GM18498 (cell line): ENCODE data around the gene TPCN1.

Experiments used
- ATAC-seq: cut with Tn5 transposase; IDR thresholded peaks from one replicate; pipeline ENCODE4 v1.9.1; 2021; ENCODE audit warnings: mild to moderate bottlenecking, moderate library complexity; ENCODE audit not compliant: unreplicated experiment

Gene TPCN1

DNA sequence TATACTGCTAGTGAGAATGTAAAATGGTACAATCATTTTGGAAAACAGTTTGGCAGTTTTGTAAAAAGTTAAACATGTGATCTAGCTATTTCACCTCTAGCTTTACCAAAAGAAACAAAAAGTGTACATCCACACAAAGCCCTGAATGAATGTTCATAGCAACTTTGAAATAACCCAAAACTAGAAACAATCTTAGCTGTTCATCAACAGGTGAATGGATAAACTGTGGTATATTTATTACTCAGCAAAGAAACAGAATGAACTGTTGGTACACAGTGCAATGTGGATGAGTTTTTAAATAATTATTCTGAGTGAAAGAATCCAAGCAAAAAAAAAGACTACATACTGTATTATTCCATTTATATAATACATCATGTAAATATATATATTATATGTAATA lies 36.3 kb downstream of the TPCN1 start:
- no peak for ATAC-seq

DNA sequence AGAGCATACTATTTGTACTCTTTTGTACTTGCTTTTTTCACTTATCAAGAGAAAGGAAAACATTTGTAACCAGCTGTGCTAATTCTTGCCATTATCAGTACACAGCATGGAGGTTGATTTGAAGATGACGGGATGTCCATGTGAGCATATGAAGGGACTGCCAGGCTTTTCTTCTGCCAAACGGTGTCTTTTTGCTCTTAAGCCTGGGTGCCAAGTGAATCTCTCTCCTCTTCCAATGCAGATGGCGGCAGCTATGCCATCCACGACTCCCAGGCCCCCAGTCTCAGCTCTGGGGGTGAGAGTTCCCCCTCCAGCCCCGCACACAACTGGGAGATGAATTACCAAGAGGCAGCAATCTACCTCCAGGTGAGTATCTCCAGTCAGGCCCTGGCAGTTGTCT lies 38.9 kb downstream of the TPCN1 start:
- no peak for ATAC-seq

DNA sequence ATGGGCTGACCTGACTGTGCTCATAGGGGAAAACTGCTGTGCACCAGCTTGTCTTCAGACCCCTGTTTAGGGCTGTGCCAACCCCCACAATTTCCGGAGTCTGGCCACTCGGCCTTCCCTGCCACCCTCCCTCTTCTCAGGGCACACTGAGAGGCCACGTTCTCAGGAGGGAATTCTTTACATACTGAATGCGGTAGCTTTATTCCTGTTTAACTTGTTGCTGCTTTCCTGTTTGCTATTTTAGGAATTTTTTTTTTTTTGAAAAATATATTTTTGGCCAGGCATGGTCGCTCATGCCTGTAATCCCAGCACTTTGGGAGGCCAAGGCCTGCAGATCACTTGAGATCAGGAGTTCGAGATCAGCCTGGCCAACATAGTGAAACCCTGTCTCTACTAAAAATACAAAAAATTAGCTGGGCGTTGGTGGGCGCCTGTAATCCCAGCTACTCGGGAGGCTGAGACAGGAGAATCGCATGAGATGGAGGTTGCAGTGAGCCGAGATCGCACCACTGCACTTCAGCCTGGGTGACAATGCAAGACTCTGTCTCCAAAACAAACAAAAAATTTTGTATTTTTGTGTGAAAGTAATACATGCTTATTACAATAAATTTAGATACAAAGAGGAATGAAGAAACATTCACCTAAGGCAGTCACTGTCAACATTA lies 39.5 kb downstream of the TPCN1 start:
- ATAC-seq: no peak

GRCh38 chr12:113261847-113262470 lies 40.7 kb downstream of the TPCN1 start:
- ATAC-seq: peak; percentile 57

- no peak for ATAC-seq
These were observed 41.4 kb downstream of the TPCN1 start for GRCh38 chr12:113262710-113263109.

DNA sequence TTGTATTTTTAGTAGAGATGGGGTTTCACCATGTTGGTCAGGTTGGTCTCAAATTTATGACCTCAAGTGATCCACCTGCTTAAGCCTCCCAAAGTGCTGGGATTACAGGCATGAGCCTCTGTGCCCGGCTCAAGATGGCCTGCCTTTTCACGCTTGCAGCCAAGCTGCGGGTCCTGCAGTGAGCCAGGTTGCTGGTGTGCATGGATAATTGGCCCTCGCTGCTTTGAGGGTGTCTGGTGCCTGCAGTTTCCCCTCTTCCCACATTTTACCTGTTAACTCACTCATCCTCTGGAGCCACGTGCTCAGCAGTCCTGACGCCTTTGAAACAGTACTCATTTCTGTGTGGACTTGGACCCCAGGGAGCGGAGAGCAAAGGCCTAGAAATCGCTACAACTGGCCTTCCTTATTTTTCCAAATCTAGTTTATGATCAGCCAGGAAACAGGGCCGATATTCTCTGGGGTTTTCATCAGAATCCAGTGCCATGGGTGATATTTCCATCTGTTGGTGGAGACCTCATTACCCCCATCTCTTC lies 42.2 kb downstream of the TPCN1 start:
- no peak for ATAC-seq

- no peak for ATAC-seq
These were observed 45.0 kb downstream of the TPCN1 start for GRCh38 chr12:113266106-113266895.

GRCh38 chr12:113267621-113268020 lies 46.4 kb downstream of the TPCN1 start:
- no peak for ATAC-seq

DNA sequence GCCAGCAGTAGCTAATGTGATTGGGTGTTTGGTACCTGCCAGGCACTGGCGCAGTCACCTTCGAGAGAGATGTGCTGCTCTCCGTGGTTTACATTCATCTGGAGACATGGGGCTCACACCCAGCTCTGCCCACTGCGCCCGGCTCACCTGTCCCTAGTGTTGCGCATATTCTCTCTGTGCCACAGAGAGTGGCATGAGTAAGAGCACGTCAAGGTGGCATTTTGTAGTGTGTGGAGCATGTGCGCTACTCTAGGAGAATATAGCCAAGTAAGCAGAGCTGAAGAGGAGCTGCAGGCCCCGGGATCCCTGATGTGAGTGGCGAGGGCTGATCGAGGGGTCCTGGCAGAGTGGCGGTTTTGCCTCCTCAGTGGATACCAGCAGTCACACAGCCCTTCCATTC lies 46.9 kb downstream of the TPCN1 start:
- no peak for ATAC-seq

GRCh38 chr12:113268621-113269020 lies 47.4 kb downstream of the TPCN1 start:
- ATAC-seq: no peak

DNA sequence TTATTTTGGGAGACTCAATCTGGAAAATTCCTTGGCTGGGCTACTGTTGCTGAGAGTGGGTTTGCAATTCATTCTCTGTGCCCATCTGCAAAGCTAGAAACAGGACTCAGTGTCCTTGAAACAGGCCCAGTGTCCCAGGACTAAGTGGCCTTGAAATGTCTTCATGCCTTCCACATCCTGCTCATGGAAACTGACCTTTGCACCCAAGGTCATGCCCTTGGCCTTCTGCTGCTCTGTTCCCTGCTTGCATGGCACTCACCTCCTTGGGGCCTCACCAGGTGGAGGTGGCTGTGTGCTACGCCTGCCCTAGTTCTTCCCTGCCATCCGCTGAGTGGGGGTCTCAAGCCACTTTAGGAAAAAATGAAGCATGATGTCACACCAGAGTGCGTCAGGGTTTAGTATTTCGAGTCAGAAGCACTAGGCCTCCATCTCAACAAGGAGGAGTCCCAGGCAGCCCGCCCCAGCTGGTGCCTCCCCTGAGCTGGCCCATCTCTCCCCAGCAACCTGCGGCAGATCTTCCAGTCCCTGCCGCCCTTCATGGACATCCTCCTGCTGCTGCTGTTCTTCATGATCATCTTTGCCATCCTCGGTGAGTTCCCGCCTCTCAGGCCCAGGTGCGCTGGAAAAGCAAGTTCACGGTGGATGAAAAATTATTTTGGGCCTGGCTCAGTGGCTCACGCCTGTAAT lies 48.1 kb downstream of the TPCN1 start:
- ATAC-seq: no peak

DNA sequence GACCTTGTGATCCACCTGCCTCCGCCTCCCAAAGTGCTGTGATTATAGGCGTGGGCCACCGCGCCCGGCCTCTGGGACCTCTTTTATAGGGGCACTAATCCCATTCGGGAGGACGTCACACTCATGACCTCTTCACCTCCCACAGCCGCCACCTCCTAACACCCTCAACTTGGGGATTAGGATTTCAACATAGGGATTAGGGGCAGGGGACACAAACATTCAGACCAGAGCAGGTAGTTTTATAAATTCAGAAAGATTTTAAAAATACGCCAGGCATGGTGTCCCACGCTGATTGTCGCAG lies 49.4 kb downstream of the TPCN1 start:
- ATAC-seq: no peak

- no peak for ATAC-seq
These were observed 50.2 kb downstream of the TPCN1 start for GRCh38 chr12:113271466-113271852.

DNA sequence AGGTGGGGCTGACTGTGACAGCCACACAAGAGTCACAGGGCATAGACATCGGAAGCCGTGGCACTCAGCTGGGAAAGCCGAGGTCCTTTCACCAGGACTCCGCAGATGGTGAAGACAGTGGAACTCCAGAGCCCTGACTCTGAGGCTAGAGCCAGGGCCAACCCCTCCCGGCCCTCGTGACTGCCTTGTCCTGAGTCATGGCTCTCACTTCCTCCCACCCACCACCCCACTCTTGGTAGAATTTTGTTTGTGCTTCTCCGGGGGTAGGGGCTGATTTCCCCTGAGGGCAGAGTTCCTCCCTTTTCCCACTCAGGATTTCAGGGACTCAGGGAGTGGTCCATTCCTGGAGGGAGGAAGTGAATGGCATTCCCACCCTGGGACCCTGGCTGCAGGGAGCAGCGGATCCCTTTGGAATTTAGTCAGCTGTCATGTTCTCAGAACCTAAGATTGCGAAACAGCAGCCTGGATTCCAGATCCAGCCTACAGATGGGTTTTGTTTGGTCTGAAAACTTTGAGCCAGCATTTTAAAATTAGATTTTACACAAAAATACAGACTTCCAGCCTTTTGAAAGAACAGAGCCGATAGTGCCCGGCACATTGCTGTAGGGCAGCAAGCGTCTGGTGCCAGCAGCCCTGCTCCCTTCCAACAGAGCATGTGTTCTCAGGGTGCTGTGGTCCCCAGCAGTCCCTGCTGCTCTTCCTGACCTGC lies 50.7 kb downstream of the TPCN1 start:
- ATAC-seq: no peak

DNA sequence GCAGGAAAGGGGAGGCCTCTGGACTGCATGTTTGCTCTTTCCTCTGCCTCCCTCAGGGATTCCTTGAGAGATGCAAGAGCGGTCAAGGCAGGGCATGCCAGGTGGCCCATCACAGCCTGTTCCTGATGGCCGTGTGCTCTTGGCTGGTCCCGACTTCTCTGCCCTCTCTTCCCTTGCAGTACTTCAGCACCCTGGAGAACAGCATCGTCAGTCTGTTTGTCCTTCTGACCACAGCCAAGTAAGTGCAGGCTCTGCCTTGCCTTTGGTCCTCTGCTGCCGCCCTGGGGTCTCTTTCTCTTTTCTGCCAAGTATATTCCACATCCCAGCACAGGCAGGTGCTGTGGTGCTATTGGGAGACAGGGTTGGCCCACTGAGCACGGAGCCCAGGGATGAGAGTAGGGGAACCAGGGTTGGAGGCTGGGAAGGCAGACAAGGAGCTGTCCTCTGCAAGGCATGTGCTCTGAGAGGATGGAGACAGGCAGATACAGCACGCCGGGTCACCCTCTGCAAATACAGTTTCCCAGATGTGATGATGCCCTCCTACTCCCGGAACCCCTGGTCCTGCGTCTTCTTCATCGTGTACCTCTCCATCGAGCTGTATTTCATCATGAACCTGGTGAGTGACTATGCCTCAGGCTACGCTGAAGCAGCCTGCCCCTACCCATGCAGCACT lies 51.9 kb downstream of the TPCN1 start:
- ATAC-seq: no peak

DNA sequence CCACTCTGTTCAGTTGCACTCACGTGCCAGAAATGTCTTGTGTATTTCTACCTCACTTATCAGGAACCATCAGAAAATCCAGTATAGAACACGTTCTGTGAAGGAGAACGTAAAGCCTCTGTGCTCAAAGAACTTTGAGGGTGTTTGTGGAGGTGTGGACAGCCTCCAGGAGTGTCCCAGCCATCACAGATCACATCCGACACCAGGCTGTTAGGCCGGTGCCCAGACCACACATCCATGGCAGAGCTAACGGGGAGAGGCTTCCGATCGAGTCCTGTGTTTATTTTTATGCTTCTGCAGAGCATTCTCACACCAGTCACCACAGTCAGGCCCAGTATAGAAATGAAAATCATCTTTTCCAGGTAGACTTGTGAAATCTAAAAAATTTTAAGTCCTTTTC lies 53.6 kb downstream of the TPCN1 start:
- ATAC-seq: no peak

GRCh38 chr12:113276306-113276705 lies 55.0 kb downstream of the TPCN1 start:
- ATAC-seq: no peak

DNA sequence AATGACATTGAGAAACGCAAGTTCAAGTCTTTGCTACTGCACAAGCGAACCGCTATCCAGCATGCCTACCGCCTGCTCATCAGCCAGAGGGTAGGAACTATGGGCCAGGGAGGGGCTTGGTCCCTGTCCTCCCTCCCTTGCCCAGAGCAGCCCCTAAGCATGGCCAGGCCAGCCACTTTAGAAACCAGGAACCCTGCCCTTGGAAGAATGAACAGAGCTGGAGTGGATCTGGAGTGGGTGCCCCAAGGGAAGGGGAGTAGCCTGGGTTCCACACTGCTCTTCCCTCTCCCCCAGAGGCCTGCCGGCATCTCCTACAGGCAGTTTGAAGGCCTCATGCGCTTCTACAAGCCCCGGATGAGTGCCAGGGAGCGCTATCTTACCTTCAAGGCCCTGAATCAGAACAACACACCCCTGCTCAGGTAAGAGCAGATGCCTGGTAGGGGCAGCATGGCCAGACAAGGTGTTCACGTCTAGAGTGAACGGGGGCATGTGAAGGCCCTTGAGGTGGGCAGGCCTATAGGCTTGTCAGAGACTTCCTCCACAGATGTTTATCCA lies 55.8 kb downstream of the TPCN1 start:
- no peak for ATAC-seq

DNA sequence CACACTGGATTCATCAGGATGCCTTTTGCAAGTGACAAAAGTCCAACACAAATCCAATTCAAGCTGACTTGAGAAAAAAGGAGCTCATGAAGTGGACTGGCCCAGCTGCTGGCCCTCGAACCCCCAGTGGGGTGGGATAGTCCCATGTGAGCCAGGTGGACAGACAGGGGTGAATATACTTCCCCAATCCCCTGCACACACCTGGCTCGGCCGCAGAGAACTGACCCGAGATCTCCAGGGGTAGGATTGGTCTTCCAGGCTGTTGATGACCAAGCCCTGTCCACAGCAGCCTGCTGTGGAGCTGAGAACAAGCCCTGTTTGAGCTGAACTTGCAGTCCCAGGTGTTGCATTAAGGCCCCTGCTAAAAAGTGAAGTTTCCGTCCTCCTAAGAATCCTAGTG lies 56.2 kb downstream of the TPCN1 start:
- no peak for ATAC-seq

GRCh38 chr12:113278141-113278540 lies 56.9 kb downstream of the TPCN1 start:
- no peak for ATAC-seq
